ENCODE data around the gene PAPPA.

PAPPA gene

GRCh38 chr9:116322521-116322920, 168.9 kb downstream of the PAPPA start:
- H3K36me3 Mint-ChIP-seq (ENCODE audit: low read depth) = no peaks in the 10 kb centered on the region
- intact Hi-C loops (cut with micrococcal nuclease) = no loop called here
- H3K27ac Mint-ChIP-seq = no peak overlapping the region
- H3K9me3 Mint-ChIP-seq = no peaks in the 10 kb centered on the region
- H3K4me1 Mint-ChIP-seq (ENCODE audit: low read depth) = no peaks in the 10 kb centered on the region
- no peak overlapping the region for H3K4me3 Mint-ChIP-seq
- no peaks in the 10 kb centered on the region for H3K27me3 Mint-ChIP-seq

DNA sequence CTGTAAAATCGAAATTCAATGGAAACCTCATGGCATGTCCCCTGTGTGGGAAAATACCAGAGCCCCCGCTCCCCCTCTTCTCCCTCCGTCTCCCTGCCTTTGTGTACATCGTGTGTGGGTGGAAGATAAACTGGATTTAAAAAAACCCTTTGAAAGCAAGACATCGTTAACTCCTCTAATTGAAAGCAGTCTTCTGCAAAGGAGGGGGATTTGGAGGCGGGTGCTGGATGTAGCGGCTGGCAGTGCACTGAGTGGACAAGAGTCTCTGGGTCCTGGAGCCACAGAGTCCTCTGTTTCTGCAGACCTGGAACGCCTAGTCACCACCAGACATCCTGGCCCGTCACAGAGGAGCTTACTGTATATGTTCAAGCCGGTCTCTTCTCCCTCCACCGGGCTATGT, 169.4 kb downstream of the PAPPA start:
- Mint-ChIP-seq H3K9me3 (no peaks in the 10 kb centered on the region), H3K27me3 (no peaks in the 10 kb centered on the region), H3K4me1 (ENCODE audit: low read depth) (no peaks in the 10 kb centered on the region), H3K4me3 (no peak overlapping the region), H3K27ac (no peak overlapping the region), H3K36me3 (ENCODE audit: low read depth) (no peaks in the 10 kb centered on the region)
- intact Hi-C loops (cut with micrococcal nuclease) = no loop called here

GRCh38 chr9:116323571-116323970, 170.0 kb downstream of the PAPPA start:
- intact Hi-C loops (cut with micrococcal nuclease) = no loop called here
- Mint-ChIP-seq H3K27ac (no peak overlapping the region), H3K36me3 (ENCODE audit: low read depth) (no peaks in the 10 kb centered on the region), H3K27me3 (no peaks in the 10 kb centered on the region), H3K9me3 (no peaks in the 10 kb centered on the region), H3K4me3 (no peak overlapping the region), H3K4me1 (ENCODE audit: low read depth) (no peaks in the 10 kb centered on the region)

GRCh38 chr9:116325924-116326323, 172.3 kb downstream of the PAPPA start:
- Mint-ChIP-seq H3K27me3 (no peaks in the 10 kb centered on the region), H3K4me3 (no peak overlapping the region), H3K27ac (no peak overlapping the region), H3K9me3 (no peaks in the 10 kb centered on the region), H3K36me3 (ENCODE audit: low read depth) (no peaks in the 10 kb centered on the region), H3K4me1 (ENCODE audit: low read depth) (no peaks in the 10 kb centered on the region)
- intact Hi-C loops (cut with micrococcal nuclease) = no loop called here

DNA sequence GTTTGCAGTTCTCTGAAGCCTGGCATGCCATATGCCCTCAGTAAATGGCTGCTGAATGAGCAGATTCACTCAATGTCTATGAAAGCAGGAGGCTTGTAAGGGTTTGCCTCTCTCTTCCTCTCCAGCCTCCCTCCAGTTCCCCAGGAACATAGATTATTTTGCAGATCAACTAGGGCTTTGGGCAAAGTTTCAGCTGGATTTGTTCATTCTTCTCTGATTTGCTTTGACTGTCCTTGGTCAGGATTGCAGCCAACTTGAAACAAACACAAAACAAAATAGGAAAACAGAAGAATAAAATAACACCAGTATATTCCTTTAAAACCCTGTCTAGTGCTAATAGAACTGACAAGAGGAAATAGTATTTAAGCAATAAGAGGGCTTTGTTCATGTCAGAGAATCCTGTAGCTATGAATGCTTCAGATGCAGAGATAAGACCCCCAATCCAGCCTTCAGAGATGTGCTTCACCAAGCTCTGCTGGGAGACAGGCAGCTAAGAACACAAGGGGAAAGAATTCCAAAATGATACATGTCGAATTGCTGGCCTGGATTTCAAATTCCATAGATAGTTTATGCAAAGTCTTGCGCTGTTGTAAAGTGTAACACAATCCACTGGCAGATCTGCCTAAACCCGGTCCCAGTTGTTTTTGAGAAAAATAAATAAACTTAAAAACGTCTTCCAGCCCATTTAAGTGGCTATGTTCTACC, 174.3 kb downstream of the PAPPA start:
- Mint-ChIP-seq H3K4me1 (ENCODE audit: low read depth) (no peaks in the 10 kb centered on the region), H3K36me3 (ENCODE audit: low read depth) (no peaks in the 10 kb centered on the region), H3K4me3 (no peak overlapping the region), H3K9me3 (no peaks in the 10 kb centered on the region), H3K27ac (no peak overlapping the region), H3K27me3 (no peaks in the 10 kb centered on the region)
- intact Hi-C loops (cut with micrococcal nuclease) = no loop called here

GRCh38 chr9:116329470-116329869, 175.9 kb downstream of the PAPPA start:
- intact Hi-C loops (cut with micrococcal nuclease) = no loop called here
- Mint-ChIP-seq H3K4me1 (ENCODE audit: low read depth) (no peaks in the 10 kb centered on the region), H3K27ac (no peak overlapping the region), H3K36me3 (ENCODE audit: low read depth) (no peaks in the 10 kb centered on the region), H3K9me3 (no peaks in the 10 kb centered on the region), H3K27me3 (no peaks in the 10 kb centered on the region), H3K4me3 (no peak overlapping the region)

GRCh38 chr9:116331241-116331640, 177.7 kb downstream of the PAPPA start:
- Mint-ChIP-seq H3K27me3 (no peaks in the 10 kb centered on the region), H3K4me1 (ENCODE audit: low read depth) (no peaks in the 10 kb centered on the region), H3K36me3 (ENCODE audit: low read depth) (no peaks in the 10 kb centered on the region), H3K4me3 (no peak overlapping the region), H3K9me3 (no peaks in the 10 kb centered on the region), H3K27ac (no peak overlapping the region)
- intact Hi-C loops (cut with micrococcal nuclease) = no loop called here

DNA sequence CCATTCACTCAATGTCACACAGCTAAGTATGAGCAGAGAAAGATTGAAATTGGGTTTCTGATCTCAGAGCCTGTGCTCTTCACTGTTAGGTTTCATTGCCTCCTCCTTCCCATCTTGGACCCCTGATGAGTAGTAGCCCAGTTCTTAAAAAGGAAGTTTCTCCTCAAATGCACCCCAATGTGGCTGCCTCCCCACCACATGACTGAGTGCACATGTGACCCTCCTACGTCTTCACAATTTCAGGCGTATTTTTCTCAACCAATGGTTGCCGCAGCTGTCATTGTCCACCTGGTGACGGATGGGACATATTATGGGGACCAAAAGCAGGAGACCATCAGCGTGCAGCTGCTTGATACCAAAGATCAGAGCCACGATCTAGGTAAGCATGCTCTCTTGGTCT, 178.5 kb downstream of the PAPPA start:
- intact Hi-C loops (cut with micrococcal nuclease) = no loop called here
- Mint-ChIP-seq H3K27me3 (no peaks in the 10 kb centered on the region), H3K36me3 (ENCODE audit: low read depth) (no peaks in the 10 kb centered on the region), H3K4me1 (ENCODE audit: low read depth) (no peaks in the 10 kb centered on the region), H3K9me3 (no peaks in the 10 kb centered on the region), H3K27ac (no peak overlapping the region), H3K4me3 (no peak overlapping the region)

DNA sequence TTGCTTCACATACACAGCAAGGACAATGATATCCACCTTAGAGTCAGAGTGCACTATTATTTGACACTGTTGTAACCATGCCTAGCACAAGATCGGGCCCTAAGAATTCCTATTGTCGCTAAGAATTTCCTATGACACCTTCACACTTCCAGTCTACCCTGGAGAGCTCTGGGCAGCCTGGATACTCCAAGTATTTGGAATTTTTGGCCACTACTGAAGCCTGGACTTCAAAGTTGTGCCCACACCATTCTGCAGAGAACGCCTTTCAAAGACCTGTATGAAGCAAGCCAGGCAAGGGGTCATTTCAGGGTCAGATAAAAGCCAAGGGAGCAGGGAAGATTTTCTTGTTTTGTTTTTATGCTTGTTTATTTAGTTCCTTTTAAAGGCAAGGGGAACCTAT, 179.7 kb downstream of the PAPPA start:
- Mint-ChIP-seq H3K27ac (no peak overlapping the region), H3K36me3 (ENCODE audit: low read depth) (no peaks in the 10 kb centered on the region), H3K27me3 (peaks cover 2% of the 10 kb centered on the region), H3K9me3 (no peaks in the 10 kb centered on the region), H3K4me3 (no peak overlapping the region), H3K4me1 (ENCODE audit: low read depth) (no peaks in the 10 kb centered on the region)
- intact Hi-C loops (cut with micrococcal nuclease) = no loop called here

DNA sequence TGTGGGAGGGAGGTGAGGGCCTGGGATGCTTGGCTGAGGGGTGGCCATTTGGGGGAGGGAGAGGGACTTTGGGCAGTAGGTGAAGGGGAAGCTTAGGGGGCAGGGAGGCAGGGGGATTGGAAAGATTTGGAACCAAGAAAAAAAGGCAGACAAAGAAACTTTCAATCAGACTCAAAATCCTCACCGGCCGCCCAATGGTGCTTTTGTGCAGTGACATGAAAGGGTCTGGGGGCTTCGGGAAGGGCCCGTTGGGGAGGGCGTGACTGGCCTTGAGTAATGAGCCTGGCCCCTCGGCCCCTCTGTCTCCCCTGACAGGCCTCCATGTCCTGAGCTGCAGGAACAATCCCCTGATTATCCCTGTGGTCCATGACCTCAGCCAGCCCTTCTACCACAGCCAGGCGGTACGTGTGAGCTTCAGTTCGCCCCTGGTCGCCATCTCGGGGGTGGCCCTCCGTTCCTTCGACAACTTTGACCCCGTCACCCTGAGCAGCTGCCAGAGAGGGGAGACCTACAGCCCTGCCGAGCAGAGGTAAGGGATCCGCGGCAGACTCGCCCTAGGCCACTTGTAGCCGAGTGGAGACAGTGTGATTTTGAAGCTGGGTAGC, 181.1 kb downstream of the PAPPA start:
- Mint-ChIP-seq H3K36me3 (ENCODE audit: low read depth) (no peaks in the 10 kb centered on the region), H3K4me3 (no peak overlapping the region), H3K4me1 (ENCODE audit: low read depth) (no peaks in the 10 kb centered on the region), H3K27ac (no peak overlapping the region), H3K27me3 (peaks cover 2% of the 10 kb centered on the region), H3K9me3 (no peaks in the 10 kb centered on the region)
- intact Hi-C loops (cut with micrococcal nuclease) = no loop called here

DNA sequence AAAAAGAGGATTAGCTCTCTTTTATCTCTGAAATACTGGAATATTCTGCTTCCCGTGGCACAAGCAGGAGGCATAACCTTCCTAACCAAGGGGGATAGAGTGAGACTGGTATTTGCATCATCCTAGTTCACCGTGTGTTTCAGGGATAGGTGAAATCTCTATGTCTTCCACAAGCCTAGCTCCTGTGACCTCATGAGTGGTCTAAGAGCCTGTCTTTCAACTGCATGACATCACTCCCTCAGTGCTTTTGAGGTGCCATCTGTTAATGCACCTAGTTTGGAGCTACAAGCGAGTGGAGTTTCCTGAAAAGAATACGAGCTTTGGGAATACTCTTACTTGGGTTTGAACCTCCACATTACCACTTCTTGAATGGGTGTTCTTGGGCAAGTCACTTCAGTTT, 181.8 kb downstream of the PAPPA start:
- intact Hi-C loops (cut with micrococcal nuclease) = no loop called here
- Mint-ChIP-seq H3K27ac (no peak overlapping the region), H3K27me3 (peaks cover 2% of the 10 kb centered on the region), H3K4me3 (no peak overlapping the region), H3K4me1 (ENCODE audit: low read depth) (no peaks in the 10 kb centered on the region), H3K9me3 (no peaks in the 10 kb centered on the region), H3K36me3 (ENCODE audit: low read depth) (no peaks in the 10 kb centered on the region)

DNA sequence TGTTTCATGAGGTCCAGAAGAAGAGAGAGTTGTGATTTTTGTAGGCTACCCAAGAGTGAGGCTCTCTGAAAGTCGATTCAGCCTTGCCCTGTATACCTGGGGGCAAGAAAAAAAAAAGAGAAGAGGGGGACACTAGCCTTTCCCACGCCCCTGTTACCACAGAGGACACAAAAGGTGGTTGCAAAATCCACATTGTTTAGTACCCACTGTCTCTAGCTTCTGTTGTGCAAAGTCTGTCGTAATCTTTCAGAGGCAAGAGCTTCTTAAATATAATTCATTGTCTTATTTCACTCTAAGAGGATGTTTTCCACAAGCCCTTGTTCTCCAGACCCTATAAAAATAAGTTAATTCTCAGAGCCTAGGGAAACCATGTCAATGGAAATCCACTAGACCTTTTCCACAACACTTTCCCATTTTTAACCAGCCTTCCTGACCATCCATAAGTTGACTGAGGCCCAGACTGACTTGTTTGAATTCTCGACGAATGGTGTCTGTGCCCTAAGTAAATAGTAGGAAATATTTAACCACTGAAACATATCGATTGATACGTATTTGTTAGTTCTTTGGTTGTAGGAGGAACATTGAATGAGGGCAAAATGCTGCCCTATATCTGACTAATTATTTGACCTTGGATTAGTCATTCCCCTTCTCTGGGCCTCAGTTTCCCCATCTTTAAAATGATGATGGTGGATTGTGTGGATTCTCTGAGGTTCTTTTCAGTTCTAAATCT, 182.7 kb downstream of the PAPPA start:
- Mint-ChIP-seq H3K9me3 (no peaks in the 10 kb centered on the region), H3K27ac (no peak overlapping the region), H3K27me3 (peaks cover 2% of the 10 kb centered on the region), H3K4me3 (no peak overlapping the region), H3K4me1 (ENCODE audit: low read depth) (no peaks in the 10 kb centered on the region), H3K36me3 (ENCODE audit: low read depth) (no peaks in the 10 kb centered on the region)
- intact Hi-C loops (cut with micrococcal nuclease) = no loop called here

- Mint-ChIP-seq H3K9me3 (no peaks in the 10 kb centered on the region), H3K4me3 (no peak overlapping the region), H3K27ac (no peak overlapping the region), H3K36me3 (ENCODE audit: low read depth) (no peaks in the 10 kb centered on the region), H3K27me3 (peaks cover 2% of the 10 kb centered on the region), H3K4me1 (ENCODE audit: low read depth) (no peaks in the 10 kb centered on the region)
- intact Hi-C loops (cut with micrococcal nuclease) = no loop called here
Measured at GRCh38 chr9:116337015-116337414, 183.4 kb downstream of the PAPPA start.

DNA sequence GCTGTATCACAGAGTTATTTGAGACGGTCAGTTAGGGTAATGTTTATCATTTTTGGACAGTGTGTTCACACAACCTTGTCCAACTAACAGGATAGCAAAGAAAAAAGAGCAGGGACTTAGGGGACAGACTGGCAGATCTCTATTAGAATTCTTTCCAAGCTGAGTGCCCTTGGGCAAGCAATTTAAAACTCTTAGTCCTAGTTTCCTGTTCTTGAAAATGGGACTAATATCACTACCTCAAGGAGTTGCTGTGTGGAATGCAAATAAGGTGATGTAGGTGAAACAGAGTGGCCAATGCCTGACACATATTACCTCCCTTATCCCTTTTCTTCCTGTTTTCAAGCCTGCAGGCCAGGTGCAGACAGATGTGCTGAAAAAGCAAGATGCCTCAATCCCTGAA, 186.7 kb downstream of the PAPPA start:
- H3K9me3 Mint-ChIP-seq = peaks cover 4% of the 10 kb centered on the region
- intact Hi-C loops (cut with micrococcal nuclease) = no loop called here
- peaks cover 2% of the 10 kb centered on the region for H3K27me3 Mint-ChIP-seq
- H3K4me3 Mint-ChIP-seq = no peak overlapping the region
- no peaks in the 10 kb centered on the region for H3K36me3 Mint-ChIP-seq (ENCODE audit: low read depth)
- no peak overlapping the region for H3K27ac Mint-ChIP-seq
- H3K4me1 Mint-ChIP-seq (ENCODE audit: low read depth) = no peaks in the 10 kb centered on the region
